GM18505 (cell line): Measurements from ENCODE around the gene RANBP9.

ENCODE experiments used
- ATAC-seq: cut with Tn5 transposase; IDR thresholded peaks from one replicate; pipeline ENCODE4 v1.9.1; 2021; ENCODE audit not compliant: unreplicated experiment
- POLR2A ChIP-seq: IDR thresholded peaks from 4 replicates; pipeline ENCODE4 v1.6.1; 2011; ENCODE audit warnings: borderline replicate concordance; ENCODE audit not compliant: insufficient read depth, insufficient read length; ENCODE audit errors: extremely low read depth

The RANBP9 gene

DNA sequence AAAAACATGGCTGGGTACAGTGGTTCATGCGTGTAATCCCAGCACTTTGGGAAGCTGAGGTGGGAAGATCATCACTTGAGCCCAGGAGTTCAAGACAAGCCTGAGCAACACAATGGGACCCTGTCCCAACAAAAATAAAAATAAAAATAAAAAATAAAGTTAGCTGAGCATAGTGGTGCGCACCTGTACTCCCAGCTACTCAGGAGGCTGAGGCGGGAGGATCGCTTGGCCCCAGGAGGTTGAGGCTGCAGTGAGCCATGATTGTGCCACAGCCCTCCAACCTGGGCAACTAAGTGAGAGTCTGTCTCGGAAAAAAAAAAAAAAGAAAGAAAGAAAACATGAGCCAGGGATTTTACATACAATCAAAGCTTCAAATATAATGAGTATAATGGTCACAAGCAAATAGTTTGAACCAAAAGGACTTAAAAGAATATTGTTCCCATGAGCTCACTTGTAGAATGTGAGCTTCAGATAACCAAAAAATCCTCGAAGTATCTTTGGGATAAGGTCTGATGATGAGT is 31.1 kb downstream of the RANBP9 start:
- no peak for ATAC-seq
- TF ChIP-seq POLR2A, result no peak

DNA sequence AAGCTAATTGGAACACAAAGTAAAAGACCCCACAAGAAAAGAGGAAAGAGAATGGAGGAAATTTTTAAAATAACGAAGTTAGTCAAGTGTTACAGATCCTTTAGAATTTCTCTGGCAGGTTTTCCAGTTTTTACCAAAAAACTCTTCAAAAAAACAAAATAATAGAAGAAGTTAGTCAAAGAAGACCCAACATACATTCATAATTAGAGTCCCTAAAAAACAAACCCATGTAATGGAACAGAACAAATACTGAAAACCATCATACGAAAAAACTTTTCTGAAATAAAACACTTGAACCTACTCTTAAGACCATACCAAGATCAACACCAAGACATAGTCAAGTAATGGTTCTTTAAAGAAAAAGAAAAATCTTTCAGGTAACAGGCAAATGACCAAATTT is 31.6 kb downstream of the RANBP9 start:
- no peak for ATAC-seq
- TF ChIP-seq POLR2A, result no peak

DNA sequence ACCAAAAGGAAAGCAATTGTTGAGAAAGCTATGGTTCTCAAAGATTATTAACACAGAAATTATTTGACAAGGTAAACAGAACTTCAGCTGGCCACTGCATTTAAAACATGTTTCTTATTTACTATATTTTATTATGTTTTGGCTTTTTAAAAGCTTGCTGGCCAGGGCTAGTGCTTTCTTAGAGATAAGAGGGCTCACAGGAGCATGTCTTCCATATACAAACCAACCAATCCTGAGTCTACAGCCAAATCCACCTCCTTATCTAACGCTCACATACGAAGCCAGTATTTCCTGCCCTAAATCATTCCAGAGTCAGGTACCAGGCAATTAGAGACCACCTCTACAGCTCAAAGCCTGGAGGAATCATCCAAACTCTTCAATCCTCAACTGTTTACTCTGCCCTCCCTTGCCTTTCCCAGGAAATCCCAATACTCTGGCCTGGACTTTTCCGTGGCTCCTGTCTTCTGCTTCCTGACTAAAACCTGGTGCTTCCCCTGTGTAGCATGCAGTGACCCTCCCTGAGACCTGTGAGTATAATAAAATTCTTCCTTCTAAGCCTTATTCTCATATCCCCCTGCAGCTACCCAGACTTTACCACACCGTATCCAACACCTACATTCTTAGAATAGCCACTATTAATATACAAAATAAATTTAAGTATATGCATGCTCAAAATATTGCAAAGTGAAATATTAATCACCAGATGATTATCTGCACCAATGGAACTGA is 33.2 kb downstream of the RANBP9 start:
- ATAC-seq, result no peak
- TF ChIP-seq POLR2A, result no peak

DNA sequence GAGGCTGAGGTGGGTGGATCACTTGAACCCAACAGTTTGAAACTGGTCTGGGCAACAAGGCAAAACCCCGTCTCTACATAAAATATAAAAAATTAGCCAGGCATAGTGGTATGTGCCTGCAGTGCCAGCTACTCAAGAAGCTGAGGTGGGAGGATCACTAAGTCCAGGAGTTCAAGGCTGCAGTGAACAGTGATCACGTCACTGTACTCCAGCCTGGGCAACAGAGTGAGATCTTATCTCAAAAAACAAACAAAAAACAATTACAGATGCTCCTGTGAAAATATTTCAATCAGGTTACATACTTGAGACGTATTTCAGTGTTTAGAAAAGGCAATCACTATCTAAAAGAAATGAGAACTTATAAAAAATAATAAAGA is 33.8 kb downstream of the RANBP9 start:
- no peak for ATAC-seq
- no peak for TF ChIP-seq POLR2A

DNA sequence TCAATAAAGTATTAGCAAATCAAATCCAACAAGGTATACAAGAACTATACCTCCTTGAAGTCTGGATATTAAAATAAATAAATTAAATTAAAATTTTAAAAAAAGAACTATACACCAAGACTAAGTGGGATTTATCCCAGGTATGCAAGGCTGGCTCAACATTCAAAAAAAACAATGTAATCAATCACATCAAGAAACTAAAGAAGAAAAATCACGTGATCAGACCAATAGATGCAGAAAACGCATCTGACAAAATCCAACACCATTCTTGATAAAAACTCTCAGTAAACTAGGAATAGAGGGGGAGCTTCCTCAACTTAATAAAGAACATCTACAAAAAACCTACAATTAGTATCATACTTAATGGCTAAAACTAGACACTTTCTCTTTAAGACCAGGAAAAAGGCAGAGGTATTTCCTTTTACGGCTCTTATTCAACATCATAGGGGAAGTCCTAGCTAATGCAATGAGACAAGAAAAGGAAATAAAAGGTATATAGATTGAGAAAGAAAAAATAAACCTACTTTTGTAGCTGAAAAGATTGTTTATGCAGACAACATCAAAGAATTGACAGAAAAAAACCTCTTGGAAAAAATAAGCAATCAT is 35.0 kb downstream of the RANBP9 start:
- no peak for TF ChIP-seq POLR2A
- ATAC-seq, result no peak

DNA sequence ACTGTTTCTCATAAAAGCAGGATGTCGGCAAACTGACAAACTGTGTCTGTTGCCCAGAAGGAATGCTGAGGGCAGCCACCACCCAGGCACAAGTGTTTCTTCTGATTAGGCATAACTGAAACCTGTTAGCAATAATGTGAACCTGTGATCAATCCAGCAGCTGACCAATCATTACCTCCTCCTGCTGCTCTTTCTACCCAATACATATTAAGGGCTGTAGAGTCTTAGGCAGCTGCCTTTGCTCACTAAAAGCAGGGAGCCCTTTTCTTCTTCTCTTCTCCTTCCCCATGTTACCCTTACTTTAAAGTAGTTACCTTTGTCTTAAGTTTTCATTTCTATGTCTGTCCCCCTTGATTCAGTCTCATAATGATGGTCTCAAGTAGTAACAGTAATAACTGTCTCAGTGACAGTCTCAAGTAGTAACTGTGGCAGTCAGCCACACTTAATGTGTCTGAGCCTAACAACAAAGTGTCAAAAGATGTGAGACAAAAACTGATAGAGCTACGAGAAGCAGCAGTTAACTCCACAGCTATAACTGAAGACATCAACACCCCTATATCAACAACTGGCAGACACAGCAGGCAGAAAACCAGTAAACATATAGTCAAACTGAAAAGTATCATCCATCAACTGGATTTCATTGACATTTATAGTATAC is 37.0 kb downstream of the RANBP9 start:
- no peak for ATAC-seq
- no peak for TF ChIP-seq POLR2A

DNA sequence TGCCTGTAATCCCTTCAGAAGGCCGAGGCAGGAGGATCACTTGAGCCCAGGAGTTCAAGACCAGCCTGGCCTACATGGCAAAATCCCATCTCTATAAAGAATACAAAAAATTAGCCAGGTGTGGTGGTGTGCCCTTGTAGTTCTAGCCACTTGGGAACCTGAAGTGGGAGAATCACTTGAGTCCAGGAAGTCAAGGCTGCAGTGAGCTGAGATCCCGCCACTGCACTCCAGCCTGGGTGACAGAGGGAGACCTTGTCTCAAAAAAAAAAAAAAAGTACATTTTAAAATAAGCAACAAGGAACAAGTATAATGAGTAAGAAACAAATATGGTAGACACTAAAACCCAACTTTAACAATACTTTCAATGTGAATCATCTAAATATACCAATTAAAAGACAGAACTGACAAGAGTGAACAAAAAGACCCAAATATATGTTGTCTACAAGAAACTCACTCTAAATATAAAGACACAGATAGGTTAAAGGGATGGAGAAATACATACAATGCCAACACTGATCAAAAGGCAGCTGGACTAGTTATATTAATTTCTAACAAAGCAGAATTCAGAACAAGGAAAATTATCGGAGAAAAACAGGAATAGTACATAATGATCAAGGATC is 37.7 kb downstream of the RANBP9 start:
- TF ChIP-seq POLR2A, result no peak
- ATAC-seq, result no peak

DNA sequence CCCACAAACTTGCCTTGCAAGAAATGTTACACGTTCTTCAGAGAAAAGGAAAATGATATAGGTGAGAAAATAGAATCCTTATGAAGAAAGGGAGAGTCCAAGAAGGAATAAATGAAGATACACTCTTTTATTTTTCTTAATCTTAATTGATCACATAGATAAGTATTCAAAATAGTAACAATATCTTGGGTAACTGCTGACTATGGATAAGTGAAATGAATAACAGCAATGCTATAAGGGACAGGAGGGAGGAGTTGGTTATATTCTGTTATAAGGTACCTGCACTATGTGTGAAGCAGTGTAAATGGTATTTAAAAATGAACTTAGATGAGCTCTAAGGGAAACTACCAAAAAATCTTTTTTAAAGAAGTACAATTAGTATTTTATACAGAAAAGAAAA is 38.3 kb downstream of the RANBP9 start:
- TF ChIP-seq POLR2A, result no peak
- ATAC-seq, result no peak

DNA sequence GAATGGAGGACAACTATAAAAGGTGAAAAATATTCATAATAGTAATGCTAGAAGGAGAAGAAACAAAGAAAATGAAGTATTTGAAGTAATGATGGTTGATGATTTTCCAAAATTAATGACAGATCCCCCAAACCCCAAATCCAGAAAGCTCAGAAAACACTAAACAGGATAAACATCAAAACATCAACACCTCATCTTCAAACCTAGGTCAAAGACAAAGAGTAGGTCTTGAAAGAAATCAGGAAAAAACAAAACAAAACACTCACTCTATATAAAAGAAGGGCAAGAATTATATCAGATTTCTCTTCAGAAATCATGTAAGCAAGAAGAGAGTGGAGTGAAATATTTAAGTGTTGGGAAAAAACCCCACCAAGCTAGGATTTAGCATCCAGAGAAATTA is 38.7 kb downstream of the RANBP9 start:
- no peak for ATAC-seq
- no peak for TF ChIP-seq POLR2A

DNA sequence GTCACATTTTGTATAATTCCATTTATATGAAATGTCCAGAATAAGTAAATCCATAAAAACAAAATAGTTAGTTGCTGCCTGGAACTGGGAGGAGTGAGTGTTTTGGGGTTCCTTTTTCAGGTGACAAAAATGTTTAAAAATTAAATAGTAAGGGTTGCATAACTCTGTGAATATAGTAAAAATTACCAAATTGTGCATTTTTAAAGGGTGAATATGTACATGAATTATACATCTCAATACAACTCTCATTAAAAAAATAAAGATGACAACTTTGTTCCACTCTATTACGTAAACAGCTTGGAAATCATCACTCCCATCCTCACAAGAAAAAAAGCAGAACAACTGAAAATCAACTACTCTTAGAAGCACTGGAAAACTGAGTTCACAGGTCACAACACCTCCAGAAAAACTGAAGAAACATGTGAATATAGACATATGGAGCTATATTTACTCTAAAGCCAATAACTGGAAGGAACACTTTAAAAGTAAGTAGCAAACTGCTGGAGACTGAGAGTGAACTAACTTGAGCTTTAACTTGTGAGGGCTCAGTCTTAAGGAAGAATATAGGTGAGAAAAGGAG is 40.0 kb downstream of the RANBP9 start:
- no peak for ATAC-seq
- no peak for TF ChIP-seq POLR2A

DNA sequence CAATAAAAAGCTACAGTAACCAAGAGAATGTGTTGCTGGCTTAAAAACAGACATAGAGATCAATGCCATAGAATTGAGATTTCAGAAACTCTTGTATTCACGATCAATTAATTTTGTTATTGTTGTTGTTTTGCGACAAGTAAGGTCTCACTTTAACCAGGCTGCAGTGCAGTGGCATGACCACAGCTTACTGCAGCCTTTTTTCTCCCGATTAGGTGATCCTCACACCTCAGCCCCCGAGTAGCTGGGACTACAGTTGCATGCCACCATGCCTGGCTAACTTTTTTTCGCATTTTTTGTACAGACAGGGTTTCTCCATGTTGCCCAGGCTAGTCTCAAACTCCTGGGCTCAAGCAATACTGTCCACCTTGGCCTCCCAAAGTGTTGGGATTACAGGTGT is 42.2 kb downstream of the RANBP9 start:
- TF ChIP-seq POLR2A, result no peak
- no peak for ATAC-seq

DNA sequence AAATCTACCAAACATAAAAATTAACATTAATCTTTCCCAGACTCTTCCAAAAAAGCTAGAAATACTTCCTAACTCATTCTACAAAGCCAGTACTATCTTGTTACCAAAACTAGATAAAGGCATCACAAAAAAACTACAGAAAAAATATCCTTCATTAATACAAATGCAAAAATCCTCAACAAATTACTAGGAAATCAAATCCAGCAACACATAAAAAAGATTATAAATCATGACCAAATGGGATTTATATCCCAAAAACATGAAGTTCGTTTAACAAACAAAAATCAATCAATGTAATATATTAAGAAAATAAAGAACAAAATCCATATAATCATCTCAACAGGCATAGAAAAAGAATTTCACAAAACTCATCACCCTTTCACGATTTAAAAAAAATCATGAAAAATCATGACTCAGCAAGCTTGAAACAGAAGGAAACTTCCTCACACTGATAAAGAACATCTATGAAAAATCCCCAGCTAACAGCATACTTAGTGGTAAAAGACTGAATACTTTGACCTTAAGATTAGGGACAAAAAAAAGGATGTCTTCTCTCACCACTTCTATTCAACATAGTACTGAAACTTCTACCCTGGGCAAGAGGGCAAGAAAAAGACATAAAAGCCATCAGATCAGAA is 43.2 kb downstream of the RANBP9 start:
- no peak for TF ChIP-seq POLR2A
- ATAC-seq, result no peak

DNA sequence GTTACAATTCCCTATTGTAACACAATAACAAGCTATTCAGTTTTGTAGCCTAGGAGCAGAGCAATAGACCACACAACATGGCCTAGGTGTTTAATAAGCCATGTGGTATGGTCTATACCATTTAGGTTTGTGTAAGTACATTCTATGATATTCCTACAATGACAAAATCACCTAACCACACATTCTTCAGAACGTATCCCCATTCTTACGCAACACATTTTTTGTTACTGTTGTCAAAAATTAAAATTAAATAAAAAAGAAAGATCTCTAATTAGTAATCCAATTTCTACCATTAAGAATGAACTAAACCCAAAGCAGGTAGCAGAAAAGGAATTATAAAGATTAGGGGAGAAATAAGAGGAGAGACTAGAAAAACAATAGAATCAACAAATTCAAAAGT is 44.0 kb downstream of the RANBP9 start:
- no peak for TF ChIP-seq POLR2A
- no peak for ATAC-seq

DNA sequence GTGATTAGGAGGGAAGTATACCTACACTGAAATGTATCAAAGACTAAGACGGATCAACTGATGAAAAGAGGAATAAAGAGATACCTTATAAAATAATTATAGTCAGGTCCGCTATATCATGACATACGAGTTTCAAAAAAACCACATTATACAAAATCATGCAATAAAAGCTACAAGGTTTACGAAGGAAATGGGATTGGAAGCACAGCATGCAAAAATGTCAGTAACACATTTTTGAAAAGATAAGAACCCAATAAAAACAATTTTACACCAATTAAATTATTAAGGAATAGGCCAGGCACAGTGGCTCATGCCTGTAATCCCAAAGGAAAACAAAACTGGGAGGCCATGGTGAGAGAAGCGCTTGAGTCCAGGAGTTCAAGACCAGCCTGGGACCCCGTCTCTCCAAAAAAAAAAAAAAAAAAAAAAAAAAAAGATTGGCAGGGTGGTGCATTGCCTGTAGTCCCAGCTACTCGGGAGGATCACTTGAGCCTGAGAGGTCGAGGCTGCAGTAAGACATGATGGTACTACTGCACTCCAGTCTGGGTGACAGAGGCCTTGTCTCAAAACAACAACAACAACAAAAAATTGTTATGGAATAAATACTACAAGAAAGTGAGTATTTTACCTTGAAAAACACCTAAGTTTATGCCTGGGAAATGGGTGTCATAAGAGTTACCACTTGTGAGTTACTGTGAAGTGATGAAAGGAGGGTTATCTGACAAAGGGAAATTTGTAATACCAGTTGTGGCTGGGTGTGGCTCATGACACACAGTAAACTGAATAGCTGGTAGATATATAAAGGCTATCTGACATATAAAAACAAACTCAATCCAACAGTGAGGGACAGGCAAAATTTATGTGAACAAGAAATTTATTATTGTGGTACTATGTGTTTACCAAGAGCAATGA is 45.2 kb downstream of the RANBP9 start:
- ATAC-seq, result no peak
- no peak for TF ChIP-seq POLR2A
